Spleen (tissue), 11 donors: ENCODE results near the gene G2E3. TPM values are rescaled to one million over a fixed set of nuclear protein-coding genes. Genes with fewer than 3 reads are reported as not detected.
"Not testable (repeated sequence)": the region's sequence is repeated elsewhere in the genome, so short reads cannot be mapped to it uniquely, and the experiment has no call there.

ENCODE experiments used
- DNase-seq: peaks from one replicate; pipeline ENCODE4 v3.0.0-alpha.2; 2020
- H3K27ac ChIP-seq, 8 donors: fragments of 200-600 bp; sonication (generic) in 7 of 8; 1 replicate in 4 of 8; 2 replicates in 4 of 8; pipeline versions ENCODE4 v1.5.0 to v1.8.0; 2016 to 2021; ENCODE audit warnings: inconsistent platforms in 4 of 8, mild to moderate bottlenecking in 4 of 8, moderate library complexity in 1 of 8
- H3K27me3 ChIP-seq, 7 donors: fragments of 200-600 bp; sonication (generic) in 6 of 7; replicated peaks in 1 of 7; 1 replicate in 4 of 7; 2 replicates in 3 of 7; pipeline versions ENCODE4 v1.5.0 to v1.8.0; 2016 to 2021; ENCODE audit warnings: inconsistent platforms in 3 of 7, mild to moderate bottlenecking in 1 of 7
- H3K36me3 ChIP-seq, 6 donors: fragments of 200-600 bp; sonication (generic) in 5 of 6; 1 replicate in 4 of 6; 2 replicates in 2 of 6; pipeline versions ENCODE4 v1.5.0 to v1.8.0; 2016 to 2021; ENCODE audit warnings: inconsistent platforms in 2 of 6
- H3K4me1 ChIP-seq, 6 donors: fragments of 200-600 bp; sonication (generic) in 5 of 6; 1 replicate in 3 of 6; 2 replicates in 3 of 6; pipeline versions ENCODE4 v1.5.0 to v1.8.0; 2016 to 2021; ENCODE audit warnings: inconsistent platforms in 3 of 6
- H3K4me3 ChIP-seq, 8 donors: fragments of 200-600 bp; sonication (generic) in 7 of 8; 1 replicate in 4 of 8; 2 replicates in 4 of 8; pipeline versions ENCODE4 v1.5.0 to v1.8.0; 2016 to 2021; ENCODE audit warnings: inconsistent platforms in 4 of 8, mild to moderate bottlenecking in 4 of 8, moderate library complexity in 2 of 8
- H3K9me3 ChIP-seq, 8 donors: fragments of 200-600 bp; sonication (generic) in 7 of 8; 1 replicate in 4 of 8; 2 replicates in 4 of 8; pipeline versions ENCODE4 v1.5.0 to v1.8.0; 2016 to 2021; ENCODE audit warnings: inconsistent platforms in 4 of 8
- CTCF ChIP-seq, 11 experiments: fragments of 200-600 bp in 7 of 11; fragments of 450-650 bp in 4 of 11; sonication (generic) in 4 of 11; IDR thresholded peaks in 8 of 11; conservative IDR thresholded peaks in 3 of 11; 1 replicate in 7 of 11; 2 replicates in 4 of 11; pipeline versions ENCODE4 v1.4.0 to v1.8.0; 2016 to 2021; ENCODE audit warnings: antibody characterized with exemption in 11 of 11, inconsistent platforms in 4 of 11, mild to moderate bottlenecking in 1 of 11
- POLR2A ChIP-seq, 3 donors: fragments of 450-650 bp; IDR thresholded peaks; one replicate each; pipeline ENCODE4 v1.5.1; 2017; ENCODE audit warnings: antibody characterized with exemption in 3 of 3, mild to moderate bottlenecking in 1 of 3
- POLR2AphosphoS5 ChIP-seq, 3 donors: sonication (generic); formaldehyde crosslinking; IDR thresholded peaks; one replicate each; pipeline ENCODE4 v1.5.1; 2017; ENCODE audit warnings: antibody characterized with exemption in 3 of 3
- WGBS, 5 donors: extraction: QIAGEN DNeasy Blood & Tissue Kit in 3 of 5; methylation state at CpG; one replicate each; pipeline versions ENCODE4 v1.1.5 to v1.1.7; 2013 to 2018; 5-methylcytosine and 5-hydroxymethylcytosine counted together
- intact Hi-C: fragments of 100-400 bp; cut with DNase I; formaldehyde crosslinking; loops from one replicate; pipeline ENCODE4 v1.15.0; 2023; ENCODE audit warnings: low total_unique reads
- polyA plus RNA-seq, 3 donors: library from polyadenylated mRNA; stranded (reverse); fragments of 200-250 nt; gene quantifications; one replicate each; pipeline ENCODE4 v1.2.1, GENCODE V29; 2013
- total RNA-seq, 7 donors: library from RNA; depleted of rRNA in 3 of 7; stranded (reverse); fragments of >200 nt in 3 of 7; fragmentation: NEBNext Ultra II Directional in 4 of 7; extraction: Animal tissue kit (Norgen Biotek cat#: 25700) in 4 of 7; gene quantifications; one replicate each; pipeline versions ENCODE4 v1.1.0 to v1.2.1, GENCODE V29; 2016 to 2021
- donor health status: healthy with polysubstance abuse.
- donor health status: DM: no; HTN: no; CAD: no; lungs with moderate emphysema.
- donor health status: DM: no; HTN: no; CAD: no.
- donor health status: Bipolar disorder and iron deficiency.
- donor health status: healthy.
- donor health status: DM: no; HTN: no; CAD: no.
- donor health status: DM: yes; HTN: yes; CAD: no.

The G2E3 gene
- total and polyA plus RNA-seq, 10 donors: 4.6 to 25.4 (median 19.1) TPM

- Histone ChIP-seq H3K27ac (no peak overlapping the region), H3K4me3 (no peak overlapping the region), H3K36me3 (peaks cover 4 to 59% (median 24%) of the 10 kb centered on the region in 6 donors), H3K27me3 (no peaks in the 10 kb centered on the region), H3K4me1 (peaks cover 0 to 20% (median 16%) of the 10 kb centered on the region in 6 donors), H3K9me3 (no peaks in the 10 kb centered on the region)
- TF ChIP-seq CTCF (IDR thresholded peaks at IDR 0.05 in 8 of 11, conservative IDR thresholded peaks at IDR 0.05 in 3 of 11): no peak
- no peak for TF ChIP-seq POLR2AphosphoS5 (IDR thresholded peaks at IDR 0.05)
- TF ChIP-seq POLR2A (IDR thresholded peaks at IDR 0.05): no peak
- intact Hi-C loops: no loop called here
- DNase-seq: no peak
Measured at GRCh38 chr14:30630248-30630647, 71.3 kb downstream of the G2E3 start.

- intact Hi-C loops: no loop called here
- Histone ChIP-seq H3K27ac (no peak overlapping the region), H3K9me3 (no peaks in the 10 kb centered on the region), H3K36me3 (peaks cover 4 to 80% (median 35%) of the 10 kb centered on the region in 6 donors), H3K27me3 (no peaks in the 10 kb centered on the region), H3K4me3 (no peak overlapping the region), H3K4me1 (peaks cover 0 to 5% (median 0%) of the 10 kb centered on the region in 6 donors)
- no peak for DNase-seq
- WGBS, 5 donors: 93 to 100% (median 100%) methylated on average over 1 of the region's 1 CpG
- TF ChIP-seq POLR2A (IDR thresholded peaks at IDR 0.05) (no peak), POLR2AphosphoS5 (IDR thresholded peaks at IDR 0.05) (no peak), CTCF (IDR thresholded peaks at IDR 0.05 in 8 of 11, conservative IDR thresholded peaks at IDR 0.05 in 3 of 11) (no peak)
Measured at GRCh38 chr14:30632730-30633129, 73.8 kb downstream of the G2E3 start.

DNA sequence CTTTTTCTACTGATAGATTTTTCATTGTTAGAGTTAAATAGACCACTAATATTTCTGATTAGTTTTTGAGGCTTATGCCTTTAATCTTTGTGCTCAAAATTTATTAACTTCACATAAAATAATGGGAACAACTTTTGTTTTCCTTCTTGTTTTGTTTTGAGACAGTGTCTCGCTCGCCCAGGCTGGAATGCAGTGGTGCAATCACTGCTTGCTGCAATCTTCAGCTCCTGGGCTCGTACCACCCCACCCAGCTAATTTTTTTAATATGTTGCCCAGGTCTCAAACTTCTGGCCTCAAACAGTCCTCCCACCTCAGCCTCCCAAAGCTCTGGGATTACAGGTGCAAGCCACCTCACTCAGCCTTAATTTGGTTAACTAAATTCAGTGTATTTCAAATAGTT is 80.0 kb downstream of the G2E3 start:
- Histone ChIP-seq H3K27me3 (no peaks in the 10 kb centered on the region), H3K36me3 (peaks cover 4 to 99% (median 44%) of the 10 kb centered on the region in 6 donors), H3K4me1 (peaks cover 0 to 5% (median 0%) of the 10 kb centered on the region in 6 donors), H3K27ac (peak overlapping the region in 1 of 8 donors; percentile 20), H3K9me3 (peaks cover 0 to 3% (median under 1%) of the 10 kb centered on the region in 8 donors), H3K4me3 (no peak overlapping the region)
- 47 to 82% (median 79%) methylated on average over 3 of the region's 3 CpGs for WGBS, 5 donors
- DNase-seq: no peak
- TF ChIP-seq CTCF (IDR thresholded peaks at IDR 0.05 in 8 of 11, conservative IDR thresholded peaks at IDR 0.05 in 3 of 11) (no peak), POLR2A (IDR thresholded peaks at IDR 0.05) (no peak), POLR2AphosphoS5 (IDR thresholded peaks at IDR 0.05) (no peak)
- intact Hi-C loops: no loop called here

GRCh38 chr14:30641207-30641606 is 82.2 kb downstream of the G2E3 start:
- no peak for DNase-seq
- Histone ChIP-seq H3K27ac (no peak overlapping the region), H3K27me3 (no peaks in the 10 kb centered on the region), H3K9me3 (peaks cover 0 to 22% (median 18%) of the 10 kb centered on the region in 8 donors), H3K4me1 (peaks cover 0 to 5% (median 0%) of the 10 kb centered on the region in 6 donors), H3K4me3 (no peak overlapping the region), H3K36me3 (peaks cover 0 to 100% (median 41%) of the 10 kb centered on the region in 6 donors)
- intact Hi-C loops: no loop called here
- no peak for TF ChIP-seq CTCF (IDR thresholded peaks at IDR 0.05 in 8 of 11, conservative IDR thresholded peaks at IDR 0.05 in 3 of 11)
- WGBS, 5 donors: 97 to 100% (median 98%) methylated on average over 1 of the region's 1 CpG

DNA sequence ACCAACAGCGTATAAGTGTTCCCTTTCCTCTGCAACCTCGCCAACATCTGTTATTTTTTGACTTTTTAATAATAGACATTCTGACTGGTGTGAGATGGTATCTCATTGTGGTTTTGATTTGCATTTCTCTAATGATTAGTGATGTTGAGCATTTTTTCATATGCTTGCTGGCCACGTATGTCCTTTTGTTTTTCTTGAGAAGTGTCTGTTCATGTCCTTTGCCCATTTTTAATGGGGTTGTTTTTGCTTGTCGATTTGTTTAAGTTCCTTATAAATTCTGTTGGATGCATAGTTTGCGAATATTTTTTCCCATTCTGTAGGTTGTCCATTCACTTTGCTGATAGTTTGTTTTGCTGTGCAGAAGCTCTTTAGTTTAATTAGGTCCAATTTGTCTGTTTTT is 85.5 kb downstream of the G2E3 start:
- peaks cover 0 to 100% (median 39%) of the 10 kb centered on the region in 6 donors for H3K36me3 ChIP-seq
- H3K4me1 ChIP-seq, DNase-seq, intact Hi-C loops, H3K27ac ChIP-seq, H3K27me3 ChIP-seq, H3K4me3 ChIP-seq: not testable (repeated sequence)
- WGBS, 5 donors: 91 to 96% (median 95%) methylated on average over 5 of the region's 5 CpGs
- H3K9me3 ChIP-seq: peaks cover 0 to 22% (median 18%) of the 10 kb centered on the region in 8 donors
